HFF-Myc (cell line): ENCODE measurements around the gene PTPRN2.

Source experiments
- DNase-seq: peaks from one replicate; pipeline ENCODE4 v3.0.0-alpha.2; 2011; ENCODE audit warnings: low read depth; ENCODE audit errors: extremely low read depth
- H3K4me3 ChIP-seq: replicated peaks from 2 replicates; pipeline ENCODE4 v1.5.1; 2011; ENCODE audit warnings: low read depth, mild to moderate bottlenecking, control low read depth, low read length
- CTCF ChIP-seq: IDR thresholded peaks from 2 replicates; pipeline ENCODE4 v1.5.1; 2012; ENCODE audit warnings: mild to moderate bottlenecking, low read depth, low read length, control low read depth; ENCODE audit errors: missing control alignments

The PTPRN2 gene

GRCh38 chr7:157657741-157658740, 929.6 kb downstream of the PTPRN2 start:
- no peak for DNase-seq
- no peak overlapping the region for H3K4me3 ChIP-seq
- no peak for TF ChIP-seq CTCF

GRCh38 chr7:157656195-157656769, 931.3 kb downstream of the PTPRN2 start:
- H3K4me3 ChIP-seq: no peak overlapping the region
- no peak for TF ChIP-seq CTCF
- no peak for DNase-seq

- no peak for TF ChIP-seq CTCF
- H3K4me3 ChIP-seq: no peak overlapping the region
- no peak for DNase-seq
Measured at GRCh38 chr7:157654350-157654749, 933.3 kb downstream of the PTPRN2 start.

GRCh38 chr7:157653827-157654207, 933.8 kb downstream of the PTPRN2 start:
- no peak overlapping the region for H3K4me3 ChIP-seq
- TF ChIP-seq CTCF: no peak
- DNase-seq: no peak

- no peak for DNase-seq
- TF ChIP-seq CTCF: no peak
- H3K4me3 ChIP-seq: no peak overlapping the region
Measured at GRCh38 chr7:157652954-157653826, 934.4 kb downstream of the PTPRN2 start.

- no peak for DNase-seq
- no peak overlapping the region for H3K4me3 ChIP-seq
- TF ChIP-seq CTCF: no peak
Measured at GRCh38 chr7:157652161-157652953, 935.3 kb downstream of the PTPRN2 start.
